Lung microvascular endothelial cell (primary cell): ENCODE results near the gene MYO1B. TPM values are rescaled to one million over a fixed set of nuclear protein-coding genes. Genes with fewer than 3 reads are reported as not detected.

ENCODE experiments used
- DNase-seq, 2 donors: peaks; one replicate each; pipeline versions ENCODE4 v3.0.0 to v3.0.0-alpha.2; 2010; ENCODE audit warnings: low read depth in 2 of 2
- total RNA-seq: library from RNA; depleted of rRNA; stranded (reverse); fragments of >200 nt; gene quantifications from 2 replicates; pipeline ENCODE4 v1.2.1, GENCODE V29; 2014

Gene MYO1B
- total RNA-seq, 1 donor from 2014 or later = 97.4 TPM

- no peak for DNase-seq
Observed at GRCh38 chr2:191296083-191297006, 51.1 kb downstream of the MYO1B start.

GRCh38 chr2:191297033-191297432 lies 51.8 kb downstream of the MYO1B start:
- DNase-seq = no peak

- no peak for DNase-seq
Observed at GRCh38 chr2:191298306-191298705, 53.1 kb downstream of the MYO1B start.

GRCh38 chr2:191299010-191299409 lies 53.8 kb downstream of the MYO1B start:
- peak; percentile 15 to 17 for DNase-seq

- DNase-seq = peak in 1 of 2 donors; percentile 66
Observed at GRCh38 chr2:191299866-191300265, 54.7 kb downstream of the MYO1B start.

GRCh38 chr2:191301971-191302370 lies 56.8 kb downstream of the MYO1B start:
- no peak for DNase-seq

- DNase-seq = peak in 1 of 2 donors; percentile 32
Observed at GRCh38 chr2:191302459-191303139, 57.4 kb downstream of the MYO1B start.

GRCh38 chr2:191303140-191304005 lies 58.2 kb downstream of the MYO1B start:
- DNase-seq = no peak

GRCh38 chr2:191304939-191305875 lies 60.0 kb downstream of the MYO1B start:
- peak in 1 of 2 donors; percentile 28 for DNase-seq

- DNase-seq = no peak
Observed at GRCh38 chr2:191308026-191308425, 62.8 kb downstream of the MYO1B start.

GRCh38 chr2:191311156-191311555 lies 66.0 kb downstream of the MYO1B start:
- no peak for DNase-seq

- peak; percentile 49 to 59 for DNase-seq
Observed at GRCh38 chr2:191311627-191312026, 66.4 kb downstream of the MYO1B start.

GRCh38 chr2:191312163-191312562 lies 67.0 kb downstream of the MYO1B start:
- no peak for DNase-seq

GRCh38 chr2:191312662-191313061 lies 67.5 kb downstream of the MYO1B start:
- DNase-seq = no peak

GRCh38 chr2:191314697-191315364 lies 69.6 kb downstream of the MYO1B start:
- DNase-seq = no peak

- no peak for DNase-seq
Observed at GRCh38 chr2:191315365-191315752, 70.2 kb downstream of the MYO1B start.

- no peak for DNase-seq
Observed at GRCh38 chr2:191316246-191316994, 71.2 kb downstream of the MYO1B start.

- DNase-seq = peak in 1 of 2 donors; percentile 44
Observed at GRCh38 chr2:191318037-191318728, 73.0 kb downstream of the MYO1B start.

- DNase-seq = no peak
Observed at GRCh38 chr2:191318729-191319078, 73.5 kb downstream of the MYO1B start.
